Right renal cortex interstitium (tissue), 3 donors: ENCODE measurements around the gene NUP133. TPM values are rescaled to one million over a fixed set of nuclear protein-coding genes. Genes with fewer than 3 reads are reported as not detected.

Experiments
- polyA plus RNA-seq, 3 donors: library from polyadenylated mRNA; unstranded; fragments of 120-200 nt; gene quantifications; one replicate each; pipeline ENCODE4 v1.2.1, GENCODE V29; 2013; ENCODE audit not compliant: insufficient read length in 3 of 3

The NUP133 gene
- polyA plus RNA-seq, 3 donors = 46.9 to 49.3 (median 47.3) TPM

Other genes starting within 250 kb of the NUP133 start
- gene RAB4A, start 237.2 kb downstream of the NUP133 start, polyA plus RNA-seq = 10 to 100 TPM; 52.2 to 54.7 (median 53.2) TPM
- 10 to 100 TPM in 1 of 3 donors, 1 to 10 TPM in 2; 9.1 to 10.2 (median 9.5) TPM for gene CCSAP, start 165.3 kb downstream of the NUP133 start, polyA plus RNA-seq
- gene ACTA1, start 74.2 kb downstream of the NUP133 start, polyA plus RNA-seq = 1 to 10 TPM; 1.1 to 1.6 (median 1.3) TPM
- 10 to 100 TPM; 18.6 to 19.8 (median 19.5) TPM for gene ABCB10, start 50.4 kb upstream of the NUP133 start, polyA plus RNA-seq
- gene TAF5L, start 117.8 kb upstream of the NUP133 start, polyA plus RNA-seq = 10 to 100 TPM; 18.0 to 21.0 (median 19.6) TPM
- 1 to 10 TPM; 7.2 to 8.6 (median 7.8) TPM for gene URB2, start 117.9 kb upstream of the NUP133 start, polyA plus RNA-seq